Measurements from ENCODE around the gene RBP5. TPM values are rescaled to one million over a fixed set of nuclear protein-coding genes. Genes with fewer than 3 reads are reported as not detected.

RBP5 gene
- total RNA-seq, 1 donor from 2014 or later = not detected

- Mint-ChIP-seq H3K4me3 (ENCODE audit: unreplicated experiment) (peak within 1 kb of the TSS; percentile 64), H3K27me3 (ENCODE audit: low read depth) (peaks cover 3% of the 10 kb centered on the region), H3K36me3 (ENCODE audit: low read depth) (peaks cover 3% of the 10 kb centered on the region), H3K27ac (ENCODE audit: unreplicated experiment) (peak within 1 kb of the TSS; percentile 27), H3K4me1 (ENCODE audit: low read depth) (peaks cover 13% of the 10 kb centered on the region), H3K9me3 (ENCODE audit: low read depth) (no peaks in the 10 kb centered on the region)
- no peak for DNase-seq (ENCODE audit: low spot score)
- TF ChIP-seq CTCF (IDR thresholded peaks at IDR 0.05) = peak; percentile 98
Measured at GRCh38 chr12:7092229-7092985, 36.3 kb downstream of the RBP5 start, which contains the start of gene C1R. C1R (minus strand) TSS chr12:7092445; CDS start chr12:7092388, 57 bp downstream.

DNA sequence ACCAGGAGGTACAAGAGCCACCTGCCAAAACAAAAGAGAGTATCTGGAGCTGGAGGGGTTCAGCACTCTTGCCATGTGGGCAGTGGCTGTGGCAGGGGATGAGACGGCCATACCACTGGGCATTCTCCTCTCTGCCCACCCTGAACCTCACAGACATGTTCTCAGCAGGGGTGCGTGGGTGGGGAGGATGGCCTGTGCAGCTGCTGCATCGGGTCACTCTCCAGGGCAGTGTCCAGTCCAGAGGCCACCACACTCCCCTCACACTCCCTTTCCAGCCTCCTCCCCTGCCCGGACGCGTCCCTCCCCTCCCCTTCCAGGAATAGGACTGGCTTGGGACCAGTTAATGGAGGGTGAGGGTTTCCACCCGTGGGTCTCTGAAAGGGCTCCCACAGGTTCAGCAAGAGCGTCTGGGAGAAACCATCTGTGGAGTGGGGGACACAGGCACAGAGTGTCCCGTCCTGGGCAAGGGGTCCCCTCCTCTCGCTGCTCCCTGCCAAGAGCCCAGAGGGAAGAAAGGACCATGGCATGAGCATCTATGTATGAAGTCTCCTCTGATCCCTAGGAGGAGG is 36.9 kb downstream of the RBP5 start:
- TF ChIP-seq CTCF (IDR thresholded peaks at IDR 0.05) = no peak
- peaks cover 3% of the 10 kb centered on the region for H3K27me3 Mint-ChIP-seq (ENCODE audit: low read depth)
- no peaks in the 10 kb centered on the region for H3K9me3 Mint-ChIP-seq (ENCODE audit: low read depth)
- peaks cover 13% of the 10 kb centered on the region for H3K4me1 Mint-ChIP-seq (ENCODE audit: low read depth)
- H3K4me3 Mint-ChIP-seq (ENCODE audit: unreplicated experiment) = peak overlapping the region; percentile 64
- no peak for DNase-seq (ENCODE audit: low spot score)
- H3K27ac Mint-ChIP-seq (ENCODE audit: unreplicated experiment) = peak overlapping the region; percentile 18
- peaks cover 3% of the 10 kb centered on the region for H3K36me3 Mint-ChIP-seq (ENCODE audit: low read depth)

GRCh38 chr12:7091171-7091570 is 37.5 kb downstream of the RBP5 start:
- Mint-ChIP-seq H3K4me3 (ENCODE audit: unreplicated experiment) (no peak overlapping the region), H3K4me1 (ENCODE audit: low read depth) (peaks cover 13% of the 10 kb centered on the region), H3K9me3 (ENCODE audit: low read depth) (no peaks in the 10 kb centered on the region), H3K27me3 (ENCODE audit: low read depth) (peaks cover 2% of the 10 kb centered on the region), H3K36me3 (ENCODE audit: low read depth) (peaks cover 3% of the 10 kb centered on the region), H3K27ac (ENCODE audit: unreplicated experiment) (no peak overlapping the region)
- TF ChIP-seq CTCF (IDR thresholded peaks at IDR 0.05) = no peak
- DNase-seq (ENCODE audit: low spot score) = no peak

DNA sequence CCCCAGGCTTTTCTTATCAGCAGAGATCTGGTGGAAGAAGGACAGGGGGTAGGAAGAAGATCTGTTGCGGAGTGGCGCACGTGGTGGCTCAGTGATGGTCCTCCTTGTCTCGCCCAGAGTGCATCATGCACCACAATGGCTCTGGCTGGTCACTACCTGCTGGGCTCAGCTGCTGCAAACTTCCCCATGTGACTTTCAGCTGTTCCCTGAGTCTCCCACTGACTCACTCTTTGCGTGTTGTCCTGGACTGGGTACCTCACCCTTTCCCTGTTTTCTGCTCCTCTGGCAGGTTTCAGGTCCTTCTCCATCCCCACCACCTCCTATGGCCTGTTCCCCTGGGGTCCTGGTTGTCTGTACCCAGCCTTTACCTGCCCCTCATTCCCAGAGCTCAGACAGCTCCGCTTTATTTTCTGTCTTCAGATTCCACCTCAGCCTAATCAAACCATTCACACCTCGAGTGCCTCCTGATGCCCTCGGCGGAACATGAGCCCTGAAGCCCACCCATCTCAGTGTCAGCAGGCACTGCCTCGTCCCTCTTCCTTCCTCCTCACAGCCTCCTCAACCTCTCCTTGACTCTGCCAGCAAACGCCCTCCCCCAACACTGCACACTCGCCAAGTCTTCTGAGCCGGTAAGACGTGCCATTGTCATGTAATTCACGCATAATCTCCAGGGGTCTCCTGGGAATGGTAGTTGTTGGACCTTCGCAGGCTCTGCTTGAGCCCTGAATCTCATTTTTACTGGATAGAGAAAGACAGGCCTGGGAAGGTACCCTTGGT is 38.3 kb downstream of the RBP5 start:
- peaks cover 2% of the 10 kb centered on the region for H3K27me3 Mint-ChIP-seq (ENCODE audit: low read depth)
- H3K4me1 Mint-ChIP-seq (ENCODE audit: low read depth) = peaks cover 13% of the 10 kb centered on the region
- H3K36me3 Mint-ChIP-seq (ENCODE audit: low read depth) = peaks cover 3% of the 10 kb centered on the region
- DNase-seq (ENCODE audit: low spot score) = no peak
- no peak overlapping the region for H3K27ac Mint-ChIP-seq (ENCODE audit: unreplicated experiment)
- H3K4me3 Mint-ChIP-seq (ENCODE audit: unreplicated experiment) = no peak overlapping the region
- no peaks in the 10 kb centered on the region for H3K9me3 Mint-ChIP-seq (ENCODE audit: low read depth)
- TF ChIP-seq CTCF (IDR thresholded peaks at IDR 0.05) = no peak

- no peak for TF ChIP-seq CTCF (IDR thresholded peaks at IDR 0.05)
- peaks cover 2% of the 10 kb centered on the region for H3K27me3 Mint-ChIP-seq (ENCODE audit: low read depth)
- peaks cover 13% of the 10 kb centered on the region for H3K4me1 Mint-ChIP-seq (ENCODE audit: low read depth)
- no peak overlapping the region for H3K4me3 Mint-ChIP-seq (ENCODE audit: unreplicated experiment)
- H3K36me3 Mint-ChIP-seq (ENCODE audit: low read depth) = peaks cover 3% of the 10 kb centered on the region
- H3K9me3 Mint-ChIP-seq (ENCODE audit: low read depth) = no peaks in the 10 kb centered on the region
- DNase-seq (ENCODE audit: low spot score) = no peak
- no peak overlapping the region for H3K27ac Mint-ChIP-seq (ENCODE audit: unreplicated experiment)
Measured at GRCh38 chr12:7089196-7089871, 39.4 kb downstream of the RBP5 start.
